HL-60 (cell line): ENCODE measurements around the gene STAG3.

ENCODE experiments used
- POLR2AphosphoS5 ChIP-seq: IDR thresholded peaks from 2 replicates; pipeline ENCODE4 v1.6.1; 2012; ENCODE audit warnings: low read depth
- TF ChIP-seq, protein P1 (sequence below): IDR thresholded peaks from one replicate; pipeline ENCODE4 v1.5.1; 2011; ENCODE audit warnings: low read length, control low read depth, inconsistent platforms; ENCODE audit not compliant: insufficient read depth

DNA sequence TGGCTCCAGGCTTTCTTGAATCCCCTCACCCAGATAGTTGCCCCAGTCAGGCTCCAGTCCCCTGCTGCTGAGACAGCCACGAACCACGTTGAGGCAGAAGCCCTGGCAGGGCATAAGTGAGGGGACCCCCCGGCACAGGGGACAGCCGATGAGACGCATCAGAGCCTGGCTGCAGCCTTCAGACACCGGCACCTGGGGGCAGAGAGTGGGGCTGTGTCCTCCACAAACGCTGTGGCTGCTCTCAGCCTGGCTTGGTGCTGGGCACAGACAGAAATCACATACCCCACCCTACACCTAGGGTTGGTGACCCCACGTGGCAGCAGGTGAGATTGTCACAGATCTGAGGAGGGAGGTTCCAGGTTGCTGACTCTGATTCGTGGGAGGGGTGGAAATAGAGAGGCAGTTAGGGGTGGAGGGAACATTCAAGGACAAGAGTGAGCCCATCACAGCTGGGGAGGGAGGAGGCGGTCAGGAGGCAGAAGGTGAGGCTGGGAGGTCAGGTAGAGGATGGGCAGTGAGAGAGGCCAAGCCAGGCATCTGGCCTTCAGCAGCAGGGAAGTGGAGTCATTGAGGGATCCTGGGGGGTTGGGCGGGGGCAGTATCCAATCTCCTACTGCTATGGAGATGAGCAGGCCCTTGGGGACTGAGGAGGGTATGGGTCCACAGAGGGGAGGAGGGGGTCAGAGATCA, 3.8 kb upstream of the STAG3 start:
- TF ChIP-seq, protein P1, sequence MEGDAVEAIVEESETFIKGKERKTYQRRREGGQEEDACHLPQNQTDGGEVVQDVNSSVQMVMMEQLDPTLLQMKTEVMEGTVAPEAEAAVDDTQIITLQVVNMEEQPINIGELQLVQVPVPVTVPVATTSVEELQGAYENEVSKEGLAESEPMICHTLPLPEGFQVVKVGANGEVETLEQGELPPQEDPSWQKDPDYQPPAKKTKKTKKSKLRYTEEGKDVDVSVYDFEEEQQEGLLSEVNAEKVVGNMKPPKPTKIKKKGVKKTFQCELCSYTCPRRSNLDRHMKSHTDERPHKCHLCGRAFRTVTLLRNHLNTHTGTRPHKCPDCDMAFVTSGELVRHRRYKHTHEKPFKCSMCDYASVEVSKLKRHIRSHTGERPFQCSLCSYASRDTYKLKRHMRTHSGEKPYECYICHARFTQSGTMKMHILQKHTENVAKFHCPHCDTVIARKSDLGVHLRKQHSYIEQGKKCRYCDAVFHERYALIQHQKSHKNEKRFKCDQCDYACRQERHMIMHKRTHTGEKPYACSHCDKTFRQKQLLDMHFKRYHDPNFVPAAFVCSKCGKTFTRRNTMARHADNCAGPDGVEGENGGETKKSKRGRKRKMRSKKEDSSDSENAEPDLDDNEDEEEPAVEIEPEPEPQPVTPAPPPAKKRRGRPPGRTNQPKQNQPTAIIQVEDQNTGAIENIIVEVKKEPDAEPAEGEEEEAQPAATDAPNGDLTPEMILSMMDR, result no peak
- TF ChIP-seq POLR2AphosphoS5, result no peak
